IMR-90 (cell line): ENCODE results near the gene TRMT2A. TPM values are rescaled to one million over a fixed set of nuclear protein-coding genes. Genes with fewer than 3 reads are reported as not detected.

Experiments used
- ATAC-seq: fragments of 200-7000 bp; cut with Tn5 transposase; 2 replicates; pipeline ENCODE4 v1.9.1; 2020; ENCODE audit warnings: low read depth, mild to moderate bottlenecking, moderate library complexity
- BruUV-seq: library from RNA; stranded (reverse); fragments of 400-500 nt; replicated peaks from 2 replicates; lab custom pipeline; 2021; lab: Mats Ljungman, UMichigan
- CTCF ChIA-PET: fragments of 300-600 bp; formaldehyde crosslinking; extraction: SDS; loops from one replicate; lab custom pipeline; 2021; ENCODE audit warnings: antibody characterized with exemption; lab: Yijun Ruan, JAX
- POLR2A ChIA-PET: fragments of 300-600 bp; sonication (Branson Sonifier 250); formaldehyde crosslinking; loops from one replicate; lab custom pipeline; 2022; ENCODE audit warnings: antibody characterized with exemption; ENCODE audit not compliant: unreplicated experiment; lab: Charles Lee
- DNase-seq: peaks from one replicate; pipeline ENCODE4 v3.0.0; 2013
- H2AFZ ChIP-seq: replicated peaks from 2 replicates; pipeline ENCODE3; 2013; ENCODE audit warnings: low read length, mild to moderate bottlenecking; ENCODE audit not compliant: poor library complexity
- H2AK5ac ChIP-seq: 2 replicates; pipeline ENCODE4 v1.6.1; 2013; ENCODE audit warnings: low read depth, low read length, inconsistent platforms
- H2AK9ac ChIP-seq: replicated peaks from 2 replicates; pipeline ENCODE3; 2013; ENCODE audit warnings: mild to moderate bottlenecking, low read depth, low read length, moderate library complexity; ENCODE audit not compliant: poor library complexity
- H2BK120ac ChIP-seq: 2 replicates; pipeline ENCODE4 v1.6.1; 2013; ENCODE audit warnings: low read depth, low read length, inconsistent platforms
- H2BK15ac ChIP-seq: 3 replicates; pipeline ENCODE4 v1.6.1; 2013; ENCODE audit warnings: low read depth, low read length, inconsistent platforms
- H2BK20ac ChIP-seq: 2 replicates; pipeline ENCODE4 v1.6.1; 2013; ENCODE audit warnings: low read depth, mild to moderate bottlenecking, inconsistent platforms, low read length, moderate library complexity
- H2BK5ac ChIP-seq: 2 replicates; pipeline ENCODE4 v1.6.1; 2013; ENCODE audit warnings: mild to moderate bottlenecking, low read depth, low read length, inconsistent platforms; ENCODE audit not compliant: poor library complexity, severe bottlenecking
- H3K14ac ChIP-seq: replicated peaks from 2 replicates; pipeline ENCODE4 v1.6.1; 2013; ENCODE audit warnings: low read depth, low read length, inconsistent platforms
- H3K18ac ChIP-seq: 2 replicates; pipeline ENCODE4 v1.6.1; 2013; ENCODE audit warnings: low read depth, low read length, control low read depth
- H3K23ac ChIP-seq: 2 replicates; pipeline ENCODE4 v1.6.1; 2013; ENCODE audit warnings: low read depth, low read length, inconsistent platforms
- H3K27ac ChIP-seq: 2 replicates; pipeline ENCODE4 v1.5.1; 2013; ENCODE audit warnings: mild to moderate bottlenecking, control low read depth, low read length; ENCODE audit not compliant: insufficient read depth
- H3K27me3 ChIP-seq: 2 replicates; pipeline ENCODE4 v1.6.1; 2013; ENCODE audit warnings: low read length; ENCODE audit not compliant: control insufficient read depth, insufficient read depth
- H3K36me3 ChIP-seq: 2 replicates; pipeline ENCODE4 v1.6.1; 2013; ENCODE audit warnings: low read length, mixed read lengths; ENCODE audit not compliant: control insufficient read depth, insufficient read depth
- H3K4ac ChIP-seq: 2 replicates; pipeline ENCODE4 v1.6.1; 2013; ENCODE audit warnings: low read depth, low read length, inconsistent platforms
- H3K4me1 ChIP-seq: 2 replicates; pipeline ENCODE4 v1.6.1; 2013; ENCODE audit warnings: low read length, mixed read lengths; ENCODE audit not compliant: control insufficient read depth, insufficient read depth
- H3K4me2 ChIP-seq: 2 replicates; pipeline ENCODE4 v1.6.1; 2013; ENCODE audit warnings: low read depth, mild to moderate bottlenecking, control low read depth, low read length, moderate library complexity
- H3K4me3 ChIP-seq: 2 replicates; pipeline ENCODE4 v1.5.1; 2013; ENCODE audit warnings: low read depth, mild to moderate bottlenecking, control low read depth, low read length, moderate library complexity; ENCODE audit not compliant: insufficient read depth
- H3K56ac ChIP-seq: 2 replicates; pipeline ENCODE4 v1.6.1; 2013; ENCODE audit warnings: low read length, inconsistent platforms; ENCODE audit not compliant: insufficient read depth; ENCODE audit errors: extremely low read depth
- H3K79me1 ChIP-seq, 2 experiments: 2 replicates each; pipeline ENCODE4 v1.6.1; 2013; ENCODE audit warnings: low read length in 2 of 2, inconsistent platforms in 1 of 2, low read depth in 1 of 2
- H3K9ac ChIP-seq: 2 replicates; pipeline ENCODE4 v1.6.1; 2013; ENCODE audit warnings: low read depth, low read length, control low read depth
- H3K9me1 ChIP-seq: 2 replicates; pipeline ENCODE4 v1.6.1; 2013; ENCODE audit warnings: low read length, inconsistent platforms; ENCODE audit not compliant: insufficient read depth
- H3K9me3 ChIP-seq: 2 replicates; pipeline ENCODE4 v1.6.1; 2013; ENCODE audit warnings: low read length; ENCODE audit not compliant: control insufficient read depth, insufficient read depth
- H4K20me1 ChIP-seq: 2 replicates; pipeline ENCODE4 v1.6.1; 2013; ENCODE audit warnings: low read length, inconsistent platforms; ENCODE audit not compliant: insufficient read depth
- H4K5ac ChIP-seq: 2 replicates; pipeline ENCODE4 v1.6.1; 2013; ENCODE audit warnings: mild to moderate bottlenecking, low read depth, low read length, control low read depth
- H4K8ac ChIP-seq, 2 experiments: 2 replicates each; pipeline ENCODE4 v1.6.1; 2013; ENCODE audit warnings: low read depth in 2 of 2, low read length in 2 of 2, control low read depth in 1 of 2, inconsistent platforms in 1 of 2
- H4K91ac ChIP-seq: 2 replicates; pipeline ENCODE4 v1.6.1; 2013; ENCODE audit warnings: low read depth, low read length, inconsistent platforms; ENCODE audit not compliant: insufficient read depth
- BHLHE40 ChIP-seq: fragments of 150-350 bp; IDR thresholded peaks from 2 replicates; pipeline ENCODE4 v1.6.1; 2016; ENCODE audit warnings: mild to moderate bottlenecking, low read depth, low read length
- CHD1 ChIP-seq: IDR thresholded peaks from 2 replicates; pipeline ENCODE4 v1.6.1; 2012; ENCODE audit warnings: low read depth, low read length, improper control_type of control experiment
- CTCF ChIP-seq: conservative IDR thresholded peaks from 2 replicates; pipeline ENCODE4 v1.5.1; 2012; ENCODE audit warnings: mild to moderate bottlenecking, low read depth, low read length, improper control_type of control experiment
- ELK1 ChIP-seq: fragments of 150-350 bp; IDR thresholded peaks from 2 replicates; pipeline ENCODE4 v1.6.1; 2016; ENCODE audit warnings: low read depth, mild to moderate bottlenecking, low read length, moderate library complexity, borderline replicate concordance
- FOS ChIP-seq: fragments of 150-350 bp; IDR thresholded peaks from 2 replicates; pipeline ENCODE4 v1.6.1; 2016; ENCODE audit warnings: low read depth, low read length
- MAZ ChIP-seq: IDR thresholded peaks from 2 replicates; pipeline ENCODE4 v1.6.1; 2012; ENCODE audit warnings: low read depth, mild to moderate bottlenecking, low read length, improper control_type of control experiment, moderate library complexity, borderline replicate concordance
- MXI1 ChIP-seq: IDR thresholded peaks from 2 replicates; pipeline ENCODE4 v1.6.1; 2012; ENCODE audit warnings: low read depth, mild to moderate bottlenecking, low read length, moderate library complexity, borderline replicate concordance
- NFE2L2 ChIP-seq: fragments of 150-350 bp; IDR thresholded peaks from 2 replicates; pipeline ENCODE4 v1.6.1; 2016; ENCODE audit warnings: low read depth, mild to moderate bottlenecking, low read length
- POLR2A ChIP-seq: IDR thresholded peaks from 2 replicates; pipeline ENCODE4 v1.6.1; 2012; ENCODE audit warnings: mild to moderate bottlenecking, low read depth, low read length
- RAD21 ChIP-seq: IDR thresholded peaks from 2 replicates; pipeline ENCODE4 v1.6.1; 2012; ENCODE audit warnings: low read length, improper control_type of control experiment
- RCOR1 ChIP-seq: IDR thresholded peaks from 2 replicates; pipeline ENCODE4 v1.6.1; 2012; ENCODE audit warnings: mild to moderate bottlenecking, low read length, improper control_type of control experiment; ENCODE audit not compliant: insufficient replicate concordance
- RFX5 ChIP-seq: IDR thresholded peaks from 2 replicates; pipeline ENCODE4 v1.8.0; 2012; ENCODE audit warnings: low read depth, mild to moderate bottlenecking, low read length, moderate library complexity
- SMC3 ChIP-seq: fragments of 150-350 bp; IDR thresholded peaks from 2 replicates; pipeline ENCODE4 v1.6.1; 2016; ENCODE audit warnings: low read depth, mild to moderate bottlenecking, antibody characterized with exemption, low read length, moderate library complexity
- USF2 ChIP-seq: fragments of 150-350 bp; IDR thresholded peaks from 2 replicates; pipeline ENCODE4 v1.6.1; 2017; ENCODE audit warnings: mild to moderate bottlenecking, antibody characterized with exemption, low read length, low read depth
- WGBS, 2 experiments: methylation state at CpG; one replicate each; pipeline versions ENCODE4 v1.1.5 to v1.1.7; 2013; ENCODE audit warnings: missing lambda C conversion rate in 2 of 2; ENCODE audit not compliant: insufficient read length in 1 of 2; ENCODE audit errors: extremely low coverage in 2 of 2; 5-methylcytosine and 5-hydroxymethylcytosine counted together
- dilution Hi-C: fragments of 300-500 bp; cut with HindIII; formaldehyde crosslinking; loops from one replicate; pipeline ENCODE4 v1.14.3; 2018; ENCODE audit warnings: low sequenced_read_pairs; ENCODE audit not compliant: unreplicated experiment
- in situ Hi-C: fragments of 300-500 bp; cut with MboI; formaldehyde crosslinking; loops from 3 replicates; pipeline ENCODE4 v1.14.3; 2019; ENCODE audit warnings: low sequenced_read_pairs, inconsistent platforms, mixed read lengths
- intact Hi-C: fragments of 100-400 bp; cut with micrococcal nuclease; formaldehyde crosslinking; loops from 2 replicates; pipeline ENCODE4 v1.10.0; 2022
- polyA plus RNA-seq, 3 experiments: library from polyadenylated mRNA; depleted of rRNA; stranded (reverse); fragments of >200 nt; gene quantifications; 2 replicates each; pipeline ENCODE4 v1.2.3, GENCODE V29; 2012; ENCODE audit warnings: low replicate concordance in 1 of 3
- total RNA-seq: library from RNA; depleted of rRNA; stranded (reverse); fragments of >200 nt; gene quantifications from 2 replicates; pipeline ENCODE4 v1.2.3, GENCODE V29; 2012

Gene TRMT2A
- total and polyA plus RNA-seq, 2 of the 4 experiments (the other 2 are of a cell fraction) = 22.0 to 39.1 TPM

- no peaks in the 10 kb centered on the region for H3K9me3 ChIP-seq
- H4K8ac ChIP-seq = no peak overlapping the region
- no peaks in the 10 kb centered on the region for H3K27me3 ChIP-seq
- no peak overlapping the region for H3K18ac ChIP-seq
- no peak overlapping the region for H2BK15ac ChIP-seq
- no peak overlapping the region for H3K14ac ChIP-seq
- TF ChIP-seq CHD1 (no peak), CTCF (no peak), MAZ (no peak), SMC3 (no peak), USF2 (no peak), FOS (no peak), ELK1 (no peak), RCOR1 (no peak), RFX5 (no peak), POLR2A (no peak), MXI1 (no peak), NFE2L2 (no peak), BHLHE40 (no peak), RAD21 (no peak)
- dilution Hi-C loops = no loop called here
- no peak overlapping the region for H2AK5ac ChIP-seq
- H3K56ac ChIP-seq = no peak overlapping the region
- in situ Hi-C loops = no loop called here
- H3K36me3 ChIP-seq = peaks cover 76% of the 10 kb centered on the region
- BruUV-seq = no TSS peak
- no peak overlapping the region for H2BK20ac ChIP-seq
- WGBS, 2 experiments = 100% methylated on average over 4 of the region's 7 CpGs; no CpG with 5 or more reads in 1 of the 2 experiments
- no peak overlapping the region for H3K4me2 ChIP-seq
- H2BK120ac ChIP-seq = no peak overlapping the region
- H4K5ac ChIP-seq = no peak overlapping the region
- no peak overlapping the region for H3K4ac ChIP-seq
- H3K9ac ChIP-seq = no peak overlapping the region
- intact Hi-C loops = no loop called here
- POLR2A ChIA-PET = no interaction called here
- peaks cover 17 to 56% of the 10 kb centered on the region in 2 experiments for H3K79me1 ChIP-seq
- peak overlapping the region; percentile 21 for H2AFZ ChIP-seq
- CTCF ChIA-PET = no interaction called here
- peaks cover 54% of the 10 kb centered on the region for H4K20me1 ChIP-seq
- H4K91ac ChIP-seq = no peak overlapping the region
- no peaks in the 10 kb centered on the region for H3K4me1 ChIP-seq
- peak overlapping the region; percentile 53 for H2AK9ac ChIP-seq
- no peak overlapping the region for H3K27ac ChIP-seq
- DNase-seq (no peak), ATAC-seq (no peak)
- no peak overlapping the region for H2BK5ac ChIP-seq
- H3K9me1 ChIP-seq = no peaks in the 10 kb centered on the region
- no peak overlapping the region for H3K4me3 ChIP-seq
- no peak overlapping the region for H3K23ac ChIP-seq
Measured at GRCh38 chr22:20105456-20106204, 11.4 kb downstream of the TRMT2A start.
